K562 (cell line): ENCODE data around the gene USP20. TPM values are rescaled to one million over a fixed set of nuclear protein-coding genes. Genes with fewer than 3 reads are reported as not detected.

Experiments
- ELK1 ChIP-seq: sonication (generic); formaldehyde crosslinking; IDR thresholded peaks from 2 replicates; pipeline ENCODE4 v1.8.1; 2022; ENCODE audit warnings: missing genetic modification reagents
- GTF2F1 ChIP-seq: IDR thresholded peaks from 2 replicates; pipeline ENCODE4 v1.6.1; 2011; ENCODE audit warnings: low read depth, low read length, improper control_type of control experiment
- KDM2B ChIP-seq: fragments of 250-450 bp; sonication (Bioruptor Pico); IDR thresholded peaks from 2 replicates; pipeline ENCODE4 v1.8.0; 2021; ENCODE audit warnings: mild to moderate bottlenecking, moderate library complexity
- RAD51 ChIP-seq: fragments of 450-650 bp; IDR thresholded peaks from 2 replicates; pipeline ENCODE4 v1.7.1; 2016; ENCODE audit warnings: low read depth, mild to moderate bottlenecking, borderline replicate concordance
- RFX1 ChIP-seq: fragments of 450-650 bp; IDR thresholded peaks from 2 replicates; pipeline ENCODE4 v1.6.1; 2016; ENCODE audit warnings: mild to moderate bottlenecking, moderate library complexity
- SLC30A9 ChIP-seq: fragments of 250-450 bp; sonication (Bioruptor Pico); IDR thresholded peaks from 2 replicates; pipeline ENCODE4 v1.8.0; 2022; ENCODE audit warnings: mild to moderate bottlenecking, moderate library complexity
- ZC3H11A ChIP-seq: IDR thresholded peaks from 2 replicates; pipeline ENCODE4 v1.6.1; 2012; ENCODE audit warnings: low read depth, low read length, improper control_type of control experiment
- ZNF384 ChIP-seq: IDR thresholded peaks from 2 replicates; pipeline ENCODE4 v1.6.1; 2012; ENCODE audit warnings: low read depth, low read length, improper control_type of control experiment
- ZNF445 ChIP-seq: fragments of 250-450 bp; sonication (Bioruptor Pico); IDR thresholded peaks from 2 replicates; pipeline ENCODE4 v1.4.0; 2020; ENCODE audit warnings: low read depth, mild to moderate bottlenecking, moderate library complexity
- ZNF449 ChIP-seq: fragments of 250-450 bp; sonication (Bioruptor Pico); IDR thresholded peaks from 2 replicates; pipeline ENCODE4 v1.8.0; 2022; ENCODE audit warnings: moderate library complexity, mild to moderate bottlenecking, inconsistent platforms
- ZNF609 ChIP-seq: sonication (generic); formaldehyde crosslinking; IDR thresholded peaks from 2 replicates; pipeline ENCODE4 v1.8.1; 2023; ENCODE audit warnings: missing genetic modification reagents, mild to moderate bottlenecking, borderline replicate concordance
- ZSCAN32 ChIP-seq: fragments of 450-650 bp; formaldehyde crosslinking; IDR thresholded peaks from 2 replicates; pipeline ENCODE4 v1.4.0; 2020; ENCODE audit warnings: mild to moderate bottlenecking, moderate library complexity
- polyA plus RNA-seq, 8 experiments: library from polyadenylated mRNA; depleted of rRNA in 4 of 8; stranded (reverse) in 5 of 8; unstranded in 3 of 8; fragments of >200 nt; fragmentation: Nextera tagmentation in 2 of 8; fragmentation: Illumina TruSeq in 1 of 8; extraction: Ambion mirVana in 2 of 8; extraction: Trizol in 1 of 8; gene quantifications; 2 replicates each; pipeline versions ENCODE4 v1.2.1 to v1.2.3, GENCODE V29; 2011 to 2014; ENCODE audit warnings: inconsistent platforms in 1 of 8, missing spikeins in 1 of 8
- total RNA-seq, 7 experiments: library from RNA; depleted of rRNA in 6 of 7; stranded (reverse); fragments of >200 nt in 6 of 7; fragmentation: Illumina TruSeq in 2 of 7; extraction: Trizol in 2 of 7; gene quantifications; 2 replicates each; pipeline versions ENCODE4 v1.2.1 to v1.2.3, GENCODE V29; 2011 to 2021; ENCODE audit warnings: low replicate concordance in 1 of 7
- TF ChIP-seq, protein P1 (sequence below): fragments of 450-650 bp; IDR thresholded peaks from 2 replicates; pipeline ENCODE4 v1.6.1; 2017; ENCODE audit warnings: antibody characterized with exemption
- TF ChIP-seq, protein P2 (sequence below), 3 experiments: fragments of 200-800 bp in 1 of 3; sonication (Bioruptor generic) in 1 of 3; sonication (generic) in 1 of 3; formaldehyde crosslinking in 1 of 3; IDR thresholded peaks; 2 replicates each; pipeline versions ENCODE4 v1.6.1 to v1.8.0; 2016 to 2022; ENCODE audit warnings: mild to moderate bottlenecking in 2 of 3, missing compliant biosample characterization in 2 of 3, missing genetic modification characterization in 2 of 3, missing genetic modification reagents in 1 of 3

Gene USP20
- total and polyA plus RNA-seq, 9 of the 15 experiments (the other 6 are each of a cell fraction or from before 2014, with no cell fraction given): 1.9 to 136 (median 49.1) TPM

- TF ChIP-seq ZNF609 (CRISPR knock-in tag): no peak
- TF ChIP-seq ZSCAN32: no peak
- TF ChIP-seq RFX1: no peak
- TF ChIP-seq RAD51: peak; percentile 57; the same call in 1 of the 2 replicates
- no peak for TF ChIP-seq KDM2B (CRISPR knock-in tag)
- TF ChIP-seq GTF2F1: no peak
- peak; percentile 40; the same call in 1 of the 2 replicates for TF ChIP-seq ZNF384
- TF ChIP-seq ZNF449: no peak
- TF ChIP-seq ZC3H11A: no peak
- no peak for TF ChIP-seq SLC30A9
- TF ChIP-seq, protein P1, sequence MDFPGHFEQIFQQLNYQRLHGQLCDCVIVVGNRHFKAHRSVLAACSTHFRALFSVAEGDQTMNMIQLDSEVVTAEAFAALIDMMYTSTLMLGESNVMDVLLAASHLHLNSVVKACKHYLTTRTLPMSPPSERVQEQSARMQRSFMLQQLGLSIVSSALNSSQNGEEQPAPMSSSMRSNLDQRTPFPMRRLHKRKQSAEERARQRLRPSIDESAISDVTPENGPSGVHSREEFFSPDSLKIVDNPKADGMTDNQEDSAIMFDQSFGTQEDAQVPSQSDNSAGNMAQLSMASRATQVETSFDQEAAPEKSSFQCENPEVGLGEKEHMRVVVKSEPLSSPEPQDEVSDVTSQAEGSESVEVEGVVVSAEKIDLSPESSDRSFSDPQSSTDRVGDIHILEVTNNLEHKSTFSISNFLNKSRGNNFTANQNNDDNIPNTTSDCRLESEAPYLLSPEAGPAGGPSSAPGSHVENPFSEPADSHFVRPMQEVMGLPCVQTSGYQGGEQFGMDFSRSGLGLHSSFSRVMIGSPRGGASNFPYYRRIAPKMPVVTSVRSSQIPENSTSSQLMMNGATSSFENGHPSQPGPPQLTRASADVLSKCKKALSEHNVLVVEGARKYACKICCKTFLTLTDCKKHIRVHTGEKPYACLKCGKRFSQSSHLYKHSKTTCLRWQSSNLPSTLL: no peak
- no peak for TF ChIP-seq ELK1
- no peak for TF ChIP-seq ZNF445
- TF ChIP-seq, protein P2, sequence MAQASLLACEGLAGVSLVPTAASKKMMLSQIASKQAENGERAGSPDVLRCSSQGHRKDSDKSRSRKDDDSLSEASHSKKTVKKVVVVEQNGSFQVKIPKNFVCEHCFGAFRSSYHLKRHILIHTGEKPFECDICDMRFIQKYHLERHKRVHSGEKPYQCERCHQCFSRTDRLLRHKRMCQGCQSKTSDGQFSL (CRISPR knock-in tag; IDR thresholded peaks at IDR 0.05): no peak
- TF ChIP-seq, protein P2 (tag; IDR thresholded peaks at IDR 0.05): no peak
Measured at GRCh38 chr9:129910628-129911567, 75.6 kb downstream of the USP20 start (continued).
